Measurements from ENCODE around the gene SPACA4.
A peak's percentile ranks its signal among the peaks of the same experiment; 100 is the strongest.
"Not testable (repeated sequence)": the region's sequence is repeated elsewhere in the genome, so short reads cannot be mapped to it uniquely, and the experiment has no call there.

SPACA4 gene

GRCh38 chr19:48618916-48619691 lies 12.6 kb downstream of the SPACA4 start, which contains the start of the genes RPL18 and SPHK2:
Gene RPL18 (minus strand): TSS chr19:48619178. CDS start chr19:48619143, 35 bp downstream.
Gene SPHK2 (plus strand): TSS chr19:48619506. CDS start chr19:48620515, 1,009 bp downstream.
- DNase-seq (ENCODE audit: low read depth): peak; percentile 100

- no peak for DNase-seq (ENCODE audit: low read depth)
These were observed 13.4 kb downstream of the SPACA4 start for GRCh38 chr19:48619692-48620585.

- DNase-seq (ENCODE audit: low read depth): no peak
These were observed 17.1 kb downstream of the SPACA4 start for GRCh38 chr19:48623556-48624066.

GRCh38 chr19:48624067-48624594 lies 17.6 kb downstream of the SPACA4 start:
- DNase-seq (ENCODE audit: low read depth): peak; percentile 98

- DNase-seq (ENCODE audit: low read depth): no peak
These were observed 18.5 kb downstream of the SPACA4 start for GRCh38 chr19:48624791-48625723.

- no peak for DNase-seq (ENCODE audit: low read depth)
These were observed 19.4 kb downstream of the SPACA4 start for GRCh38 chr19:48625891-48626327.

GRCh38 chr19:48627201-48627864 lies 20.8 kb downstream of the SPACA4 start:
- no peak for DNase-seq (ENCODE audit: low read depth)

GRCh38 chr19:48627865-48628314 lies 21.3 kb downstream of the SPACA4 start:
- DNase-seq (ENCODE audit: low read depth): no peak

GRCh38 chr19:48628486-48629296 lies 22.1 kb downstream of the SPACA4 start:
- no peak for DNase-seq (ENCODE audit: low read depth)

- DNase-seq (ENCODE audit: low read depth): no peak
These were observed 22.7 kb downstream of the SPACA4 start for GRCh38 chr19:48629297-48629598.

GRCh38 chr19:48629599-48630295 lies 23.2 kb downstream of the SPACA4 start:
- peak; percentile 67 for DNase-seq (ENCODE audit: low read depth)

- DNase-seq (ENCODE audit: low read depth): peak; percentile 46
These were observed 23.9 kb downstream of the SPACA4 start for GRCh38 chr19:48630296-48631063.

GRCh38 chr19:48631225-48631624 lies 24.7 kb downstream of the SPACA4 start:
- DNase-seq (ENCODE audit: low read depth): no peak

GRCh38 chr19:48632286-48632685 lies 25.7 kb downstream of the SPACA4 start:
- DNase-seq (ENCODE audit: low read depth): not testable (repeated sequence)

- no peak for DNase-seq (ENCODE audit: low read depth)
These were observed 26.2 kb downstream of the SPACA4 start for GRCh38 chr19:48632692-48633147.

GRCh38 chr19:48633148-48634035 lies 26.9 kb downstream of the SPACA4 start:
- DNase-seq (ENCODE audit: low read depth): no peak

GRCh38 chr19:48634036-48634342 lies 27.4 kb downstream of the SPACA4 start:
- DNase-seq (ENCODE audit: low read depth): no peak

Data from iris pigment epithelial cell (primary cell).